T-cell (primary cell): ENCODE data around the gene STYK1. TPM values are rescaled to one million over a fixed set of nuclear protein-coding genes. Genes with fewer than 3 reads are reported as not detected.
"Not testable (repeated sequence)": the region's sequence is repeated elsewhere in the genome, so short reads cannot be mapped to it uniquely, and the experiment has no call there.

Experiments used
- ATAC-seq, 4 experiments: fragments of 200-7000 bp in 3 of 4; fragments of 150-1000 bp in 1 of 4; cut with Tn5 transposase; replicated peaks in 1 of 4; 1 replicate in 3 of 4; 2 replicates in 1 of 4; pipeline ENCODE4 v1.10.0; 2021; ENCODE audit warnings: moderate library complexity in 3 of 4, mild to moderate bottlenecking in 2 of 4, moderate number of reproducible peaks in 1 of 4
- CTCF ChIA-PET, 2 donors: fragments of 300-600 bp; sonication (Branson Sonifier 250); formaldehyde crosslinking; loops; one replicate each; lab custom pipeline; 2022; ENCODE audit warnings: antibody characterized with exemption in 2 of 2; lab: Charles Lee
- POLR2A ChIA-PET, 2 donors: fragments of 300-600 bp; sonication (Branson Sonifier 250); formaldehyde crosslinking; loops; one replicate each; lab custom pipeline; 2022; ENCODE audit warnings: antibody characterized with exemption in 2 of 2; lab: Charles Lee
- DNase-seq, 35 experiments: peaks; one replicate each; pipeline versions ENCODE4 v3.0.0 to v3.0.0-alpha.2; 2013 to 2023
- H3K27ac ChIP-seq: one replicate; pipeline ENCODE4 v1.5.1; 2013; ENCODE audit warnings: low read length
- H3K27me3 ChIP-seq, 2 experiments: replicated peaks in 1 of 2; 1 replicate in 1 of 2; 2 replicates in 1 of 2; pipeline versions ENCODE4 v1.6.1 to v1.7.0; 2013; ENCODE audit warnings: low read length in 1 of 2, mixed read lengths in 1 of 2; ENCODE audit not compliant: control insufficient read depth in 2 of 2, insufficient read depth in 2 of 2; ENCODE audit errors: extremely low read depth in 1 of 2
- H3K36me3 ChIP-seq, 2 donors: 1 replicate in 1 of 2; 2 replicates in 1 of 2; pipeline versions ENCODE4 v1.6.1 to v1.7.0; 2013; ENCODE audit warnings: low read length in 1 of 2; ENCODE audit not compliant: control insufficient read depth in 2 of 2, insufficient read depth in 1 of 2; ENCODE audit errors: extremely low read depth in 1 of 2
- H3K4me1 ChIP-seq, 2 experiments: 1 replicate in 1 of 2; 2 replicates in 1 of 2; pipeline versions ENCODE4 v1.6.1 to v1.7.0; 2013; ENCODE audit warnings: low read length in 2 of 2, mixed read lengths in 1 of 2; ENCODE audit not compliant: insufficient read depth in 2 of 2, control insufficient read depth in 1 of 2; ENCODE audit errors: extremely low read depth in 1 of 2
- H3K4me3 ChIP-seq, 2 donors: 1 replicate in 1 of 2; 2 replicates in 1 of 2; pipeline versions ENCODE4 v1.5.1 to v1.7.0; 2013; ENCODE audit warnings: mild to moderate bottlenecking in 2 of 2, low read length in 1 of 2, moderate library complexity in 1 of 2; ENCODE audit not compliant: control insufficient read depth in 1 of 2; ENCODE audit errors: extremely low read depth in 1 of 2
- H3K9me3 ChIP-seq: 2 replicates; pipeline ENCODE4 v1.7.0; 2013
- H3K27ac Mint-ChIP-seq, 2 donors: one replicate each; pipeline ENCODE4 v1.8.0; 2020 to 2021; ENCODE audit warnings: mild to moderate bottlenecking in 2 of 2, mixed read lengths in 2 of 2
- H3K27me3 Mint-ChIP-seq, 2 donors: one replicate each; pipeline ENCODE4 v1.8.0; 2021 to 2022; ENCODE audit warnings: mixed read lengths in 2 of 2
- H3K36me3 Mint-ChIP-seq: one replicate; pipeline ENCODE4 v1.8.0; 2021; ENCODE audit warnings: mixed read lengths
- H3K4me1 Mint-ChIP-seq, 3 donors: one replicate each; pipeline ENCODE4 v1.8.0; 2020 to 2022; ENCODE audit warnings: mixed read lengths in 3 of 3, mild to moderate bottlenecking in 1 of 3
- H3K4me3 Mint-ChIP-seq, 3 donors: one replicate each; pipeline ENCODE4 v1.8.0; 2020 to 2022; ENCODE audit warnings: mild to moderate bottlenecking in 3 of 3, mixed read lengths in 3 of 3, moderate library complexity in 3 of 3
- H3K9me3 Mint-ChIP-seq, 3 donors: one replicate each; pipeline ENCODE4 v1.8.0; 2020 to 2022; ENCODE audit warnings: mixed read lengths in 3 of 3
- WGBS: methylation state at CpG from one replicate; pipeline ENCODE4 v1.1.5; 2013; ENCODE audit warnings: missing lambda C conversion rate; ENCODE audit not compliant: insufficient coverage; 5-methylcytosine and 5-hydroxymethylcytosine counted together
- total RNA-seq, 35 experiments: library from RNA in 6 of 35; stranded (reverse) in 6 of 35; fragments of 120-200 nt in 1 of 35; gene quantifications; one replicate each; pipeline versions ENCODE4 v1.2.1 to v1.2.4 and lab custom pipeline; 2013 to 2026

STYK1 gene
- total RNA-seq, 5 donors from 2014 or later (not counting 1 experiment from before 2014, with no cell fraction given): 0.20 to 1.8 (median 0.39) TPM

DNA sequence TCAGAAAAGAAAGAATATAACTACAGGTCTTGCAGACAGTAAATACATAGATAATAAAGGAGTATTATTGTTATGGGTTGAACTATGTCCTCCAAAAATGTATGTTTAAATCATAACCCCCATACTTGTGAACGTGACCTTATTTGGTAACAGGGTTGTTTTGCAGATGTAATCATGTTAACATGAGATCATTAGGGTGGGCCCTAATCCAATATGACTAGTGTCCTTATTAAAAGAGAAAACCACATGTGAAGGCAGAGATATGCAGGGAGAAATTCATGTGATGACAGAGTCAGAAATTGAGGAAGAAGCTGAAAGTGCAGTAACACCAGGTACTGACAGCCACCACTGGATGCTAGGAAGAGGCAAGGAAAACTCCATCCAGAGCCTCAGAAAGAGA, 89.4 kb downstream of the STYK1 start:
- Mint-ChIP-seq H3K27ac (no peak overlapping the region), H3K4me1 (no peaks in the 10 kb centered on the region), H3K4me3 (no peak overlapping the region), H3K9me3 (peaks cover 0 to 11% (median 0%) of the 10 kb centered on the region in 3 donors), H3K27me3 (no peaks in the 10 kb centered on the region), H3K36me3 (peaks cover 39% of the 10 kb centered on the region)
- CTCF ChIA-PET: interaction anchor here (0.6 to 0.7 kb wide), 2 partner anchors 84 to 672 kb away, joined by 3 read pairs; no protein-coding TSS in a partner anchor
- H3K4me1 ChIP-seq: no peaks in the 10 kb centered on the region
- POLR2A ChIA-PET: interaction anchor here in 1 of 2 donors (0.6 kb wide), 1 partner anchor 188 kb away, joined by 4 read pairs; no protein-coding TSS in a partner anchor
- WGBS: no CpG with 5 or more reads among the region's 1 CpG
- no peaks in the 10 kb centered on the region for H3K9me3 ChIP-seq
- no peak for DNase-seq
- no peak overlapping the region for H3K4me3 ChIP-seq
- H3K27me3 ChIP-seq: no peaks in the 10 kb centered on the region
- H3K36me3 ChIP-seq: peaks cover 0 to 4% of the 10 kb centered on the region in 2 donors
- no peak for ATAC-seq
- H3K27ac ChIP-seq: no peak overlapping the region

DNA sequence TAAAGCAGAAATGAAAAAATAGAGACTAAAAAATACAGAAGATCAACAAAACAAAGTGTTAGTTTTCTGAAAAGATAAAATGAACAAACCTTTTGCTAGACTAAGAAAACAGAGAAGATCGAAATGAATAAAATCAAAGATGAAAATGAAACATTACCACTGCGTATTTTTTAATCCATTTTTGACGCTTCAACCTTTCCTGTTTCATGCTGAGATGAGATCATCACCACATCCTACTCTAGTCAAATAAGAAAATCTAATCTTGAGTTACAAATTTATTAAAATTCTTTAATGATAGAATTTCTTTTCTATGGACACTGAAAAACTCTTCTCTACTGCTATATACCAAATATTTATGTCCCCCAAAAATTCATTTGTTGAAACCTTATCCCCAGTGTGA, 91.1 kb downstream of the STYK1 start:
- ATAC-seq: no peak
- H3K4me1 ChIP-seq: no peaks in the 10 kb centered on the region
- H3K27ac Mint-ChIP-seq: no peak overlapping the region
- no CpG with 5 or more reads among the region's 3 CpGs for WGBS
- POLR2A ChIA-PET: no interaction called here
- DNase-seq: no peak
- H3K4me3 ChIP-seq: no peak overlapping the region
- peaks cover 33% of the 10 kb centered on the region for H3K36me3 Mint-ChIP-seq
- no peaks in the 10 kb centered on the region for H3K27me3 Mint-ChIP-seq
- H3K27me3 ChIP-seq: no peaks in the 10 kb centered on the region
- CTCF ChIA-PET: no interaction called here
- no peak overlapping the region for H3K27ac ChIP-seq
- H3K36me3 ChIP-seq: peaks cover 0 to 4% of the 10 kb centered on the region in 2 donors
- no peaks in the 10 kb centered on the region for H3K4me1 Mint-ChIP-seq
- H3K4me3 Mint-ChIP-seq: no peak overlapping the region
- H3K9me3 ChIP-seq: no peaks in the 10 kb centered on the region
- peaks cover 0 to 11% (median 0%) of the 10 kb centered on the region in 3 donors for H3K9me3 Mint-ChIP-seq

DNA sequence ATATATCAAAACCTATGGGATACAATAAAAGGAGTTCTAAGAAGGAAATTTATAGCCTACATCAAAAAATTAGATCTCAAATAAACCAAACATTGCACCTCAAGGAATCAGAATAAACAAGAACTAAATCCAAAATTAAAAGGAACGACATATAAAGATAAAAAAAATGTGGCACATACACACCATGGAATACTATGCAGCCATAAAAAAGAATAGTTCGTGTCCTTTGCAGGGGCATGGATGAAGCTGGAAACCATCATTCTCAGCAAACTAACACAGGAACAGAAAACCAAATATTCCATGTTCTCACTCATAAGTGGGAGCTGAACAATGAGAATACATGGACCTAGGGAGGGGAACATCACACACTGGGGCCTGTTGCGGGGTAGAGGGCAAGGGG, 91.7 kb downstream of the STYK1 start:
- H3K36me3 ChIP-seq, ATAC-seq, DNase-seq, CTCF ChIA-PET, H3K4me1 ChIP-seq, H3K27me3 ChIP-seq, H3K9me3 ChIP-seq, POLR2A ChIA-PET, H3K4me1 Mint-ChIP-seq, H3K4me3 Mint-ChIP-seq, H3K4me3 ChIP-seq, H3K27ac Mint-ChIP-seq, H3K27ac ChIP-seq, H3K27me3 Mint-ChIP-seq: not testable (repeated sequence)
- WGBS: 100% methylated on average over 1 of the region's 3 CpGs
- H3K9me3 Mint-ChIP-seq: peaks cover 0 to 11% (median 0%) of the 10 kb centered on the region in 3 donors
- H3K36me3 Mint-ChIP-seq: peaks cover 28% of the 10 kb centered on the region

DNA sequence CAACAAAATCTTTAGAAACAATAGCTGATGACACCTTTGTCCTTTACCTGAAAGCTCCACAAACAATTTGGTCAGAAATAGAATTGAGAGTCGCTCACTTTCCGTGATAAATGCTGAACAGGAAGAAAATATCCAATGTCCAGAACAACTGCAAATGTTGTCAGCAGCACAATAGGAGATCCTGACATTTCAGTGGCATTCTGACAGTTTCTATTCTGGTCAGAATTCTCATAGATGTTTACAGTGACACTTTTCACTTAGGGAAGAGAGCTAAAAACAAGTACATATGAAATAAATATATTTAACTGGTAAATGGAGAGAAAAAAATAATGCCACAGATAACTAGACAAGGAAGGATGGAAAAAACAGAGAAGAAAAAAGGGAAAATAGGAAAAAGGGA, 99.5 kb downstream of the STYK1 start:
- DNase-seq: no peak
- CTCF ChIA-PET: no interaction called here
- Histone ChIP-seq H3K36me3 (no peaks in the 10 kb centered on the region), H3K4me3 (no peak overlapping the region), H3K27ac (no peak overlapping the region), H3K9me3 (no peaks in the 10 kb centered on the region), H3K27me3 (no peaks in the 10 kb centered on the region), H3K4me1 (no peaks in the 10 kb centered on the region)
- no CpG with 5 or more reads among the region's 2 CpGs for WGBS
- ATAC-seq: no peak
- H3K4me3 Mint-ChIP-seq: no peak overlapping the region
- H3K4me1 Mint-ChIP-seq: no peaks in the 10 kb centered on the region
- H3K27me3 Mint-ChIP-seq: peaks cover 0 to 5% of the 10 kb centered on the region in 2 donors
- POLR2A ChIA-PET: no interaction called here
- no peaks in the 10 kb centered on the region for H3K36me3 Mint-ChIP-seq
- H3K9me3 Mint-ChIP-seq: no peaks in the 10 kb centered on the region
- H3K27ac Mint-ChIP-seq: no peak overlapping the region

DNA sequence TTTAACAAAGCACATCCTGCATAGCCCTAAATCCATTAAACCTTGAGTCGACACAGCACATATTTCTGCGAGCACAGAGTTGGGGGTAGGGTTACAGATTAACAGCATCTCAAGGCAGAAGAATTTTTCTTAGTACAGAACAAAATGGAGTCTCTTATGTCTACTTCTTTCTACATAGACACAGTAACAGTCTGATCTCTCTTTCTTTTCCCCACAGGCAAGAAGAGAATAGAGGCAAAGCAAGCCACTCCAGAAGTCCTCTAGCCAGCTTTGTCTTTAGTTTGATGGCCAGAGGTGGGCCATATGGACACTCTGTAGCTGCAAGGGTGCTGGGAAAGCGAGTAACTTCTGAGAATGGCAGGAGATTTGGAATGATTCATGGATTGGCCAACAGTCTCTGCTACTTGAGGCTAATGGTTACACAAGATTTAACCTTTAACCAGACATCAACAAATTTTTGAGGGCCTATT, 101.8 kb downstream of the STYK1 start:
- DNase-seq, H3K4me1 ChIP-seq, H3K9me3 ChIP-seq, H3K36me3 ChIP-seq, H3K27ac ChIP-seq, POLR2A ChIA-PET, H3K4me3 ChIP-seq, ATAC-seq, H3K4me1 Mint-ChIP-seq, H3K27ac Mint-ChIP-seq, H3K36me3 Mint-ChIP-seq, H3K9me3 Mint-ChIP-seq, H3K27me3 ChIP-seq, H3K4me3 Mint-ChIP-seq: not testable (repeated sequence)
- WGBS: no CpG with 5 or more reads among the region's 3 CpGs
- H3K27me3 Mint-ChIP-seq: peaks cover 0 to 12% of the 10 kb centered on the region in 2 donors
- CTCF ChIA-PET: interaction anchor here in 1 of 2 donors (0.6 kb wide), 1 partner anchor 192 kb away, joined by 3 read pairs; no protein-coding TSS in a partner anchor

- Mint-ChIP-seq H3K27me3 (peaks cover 0 to 17% of the 10 kb centered on the region in 2 donors), H3K9me3 (no peaks in the 10 kb centered on the region), H3K36me3 (no peaks in the 10 kb centered on the region), H3K27ac (no peak overlapping the region), H3K4me3 (no peak overlapping the region), H3K4me1 (peaks cover 2 to 10% (median 5%) of the 10 kb centered on the region in 3 donors)
- ChIA-PET CTCF (interaction anchor here in 1 of 2 donors (0.6 kb wide), 1 partner anchor 1239 kb away, joined by 3 read pairs; no protein-coding TSS in a partner anchor), POLR2A (interaction anchor here in 1 of 2 donors (0.6 kb wide), 1 partner anchor 13 kb away, joined by 9 read pairs; no protein-coding TSS in a partner anchor)
- DNase-seq (no peak), ATAC-seq (no peak)
- Histone ChIP-seq H3K27ac (no peak overlapping the region), H3K9me3 (no peaks in the 10 kb centered on the region), H3K4me3 (no peak overlapping the region), H3K36me3 (no peaks in the 10 kb centered on the region), H3K27me3 (no peaks in the 10 kb centered on the region), H3K4me1 (no peaks in the 10 kb centered on the region)
- 81% methylated on average over 3 of the region's 11 CpGs for WGBS
Observed at GRCh38 chr12:10571141-10571540, 102.7 kb downstream of the STYK1 start.
